HCT116 (cell line): Measurements from ENCODE around the gene SAMD15. TPM values are rescaled to one million over a fixed set of nuclear protein-coding genes. Genes with fewer than 3 reads are reported as not detected.
A peak's percentile ranks its signal among the peaks of the same experiment; 100 is the strongest.

Source experiments
- ATAC-seq: fragments of 200-7000 bp; cut with Tn5 transposase; 2 replicates; pipeline ENCODE4 v1.9.1; 2020; ENCODE audit warnings: mild to moderate bottlenecking, moderate library complexity
- BruUV-seq: library from RNA; stranded (reverse); fragments of 400-500 nt; replicated peaks from 2 replicates; lab custom pipeline; 2021; lab: Mats Ljungman, UMichigan
- CTCF ChIA-PET: fragments of 300-600 bp; sonication (Branson Sonifier 250); formaldehyde crosslinking; loops from one replicate; lab custom pipeline; 2021; ENCODE audit warnings: antibody characterized with exemption; lab: Charles Lee
- POLR2A ChIA-PET: fragments of 300-600, 350-600 bp; sonication (Branson Sonifier 250); formaldehyde crosslinking; loops from one replicate; lab custom pipeline; 2021; ENCODE audit warnings: antibody characterized with exemption; lab: Charles Lee
- RAD21 ChIA-PET, 2 experiments: fragments of 300-600 bp; sonication (Branson Sonifier 250); formaldehyde crosslinking; loops; one replicate each; lab custom pipeline; 2023; ENCODE audit warnings: low total read pairs in 2 of 2; ENCODE audit not compliant: uncharacterized antibody in 2 of 2, unreplicated experiment in 2 of 2, low non-redundant PET in 1 of 2; lab: Charles Lee
- DNase-seq: peaks from one replicate; pipeline ENCODE4 v3.0.0-alpha.2; 2010; ENCODE audit warnings: low read depth, low spot score
- H2AFZ ChIP-seq: fragments of 200-600 bp; shearing (Covaris generic), sonication (generic); 2 replicates; pipeline ENCODE4 v1.6.1; 2017; ENCODE audit warnings: low read depth, mixed run types, mixed read lengths, antibody characterized with exemption, low read length; ENCODE audit not compliant: poor library complexity, severe bottlenecking
- H3K27ac ChIP-seq: 2 replicates; pipeline ENCODE4 v1.5.1; 2012; ENCODE audit warnings: low read depth, low read length
- H3K27me3 ChIP-seq: fragments of 200-600 bp; sonication (generic); 2 replicates; pipeline ENCODE4 v1.6.1; 2016; ENCODE audit warnings: mixed run types, low read length, mixed read lengths; ENCODE audit not compliant: insufficient read depth
- H3K36me3 ChIP-seq, 2 experiments: fragments of 200-500 bp in 1 of 2; fragments of 200-600 bp in 1 of 2; sonication (Bioruptor generic) in 1 of 2; sonication (generic) in 1 of 2; 2 replicates each; pipeline versions ENCODE4 v1.5.1 to v1.6.1; 2014 to 2016; ENCODE audit warnings: low read length in 2 of 2, inconsistent platforms in 1 of 2, mixed read lengths in 1 of 2, mixed run types in 1 of 2; ENCODE audit not compliant: insufficient read depth in 2 of 2, control insufficient read depth in 1 of 2
- H3K4me1 ChIP-seq, 2 experiments: fragments of 200-600 bp in 1 of 2; sonication (generic) in 1 of 2; 2 replicates each; pipeline versions ENCODE4 v1.5.1 to v1.6.1; 2012 to 2017; ENCODE audit warnings: low read length in 2 of 2, inconsistent platforms in 1 of 2, mild to moderate bottlenecking in 1 of 2, mixed read lengths in 1 of 2, mixed run types in 1 of 2, moderate library complexity in 1 of 2; ENCODE audit not compliant: insufficient read depth in 2 of 2, control insufficient read depth in 1 of 2
- H3K4me2 ChIP-seq: fragments of 200-600 bp; sonication (generic); 2 replicates; pipeline ENCODE4 v1.6.1; 2017; ENCODE audit warnings: mixed run types, low read length, mixed read lengths
- H3K4me3 ChIP-seq, 2 experiments: fragments of 200-600 bp in 1 of 2; sonication (generic) in 1 of 2; replicated peaks in 1 of 2; 2 replicates each; pipeline ENCODE4 v1.5.1; 2011 to 2016; ENCODE audit warnings: low read length in 2 of 2, control low read depth in 1 of 2, low read depth in 1 of 2, mild to moderate bottlenecking in 1 of 2, mixed read lengths in 1 of 2, mixed run types in 1 of 2
- H3K79me2 ChIP-seq: fragments of 200-600 bp; sonication (generic); 2 replicates; pipeline ENCODE4 v1.6.1; 2017; ENCODE audit warnings: mild to moderate bottlenecking, mixed run types, low read length, moderate library complexity, mixed read lengths; ENCODE audit not compliant: insufficient read depth
- H3K9ac ChIP-seq: fragments of 200-600 bp; sonication (generic); 2 replicates; pipeline ENCODE4 v1.6.1; 2016; ENCODE audit warnings: low read length, mixed read lengths
- H3K9me2 ChIP-seq: fragments of 200-600 bp; sonication (generic), shearing (Covaris generic); 2 replicates; pipeline ENCODE4 v1.6.1; 2017; ENCODE audit warnings: mixed run types, mild to moderate bottlenecking, moderate library complexity; ENCODE audit not compliant: insufficient read depth
- H3K9me3 ChIP-seq, 2 experiments: fragments of 200-500 bp in 1 of 2; fragments of 200-600 bp in 1 of 2; sonication (Bioruptor generic) in 1 of 2; sonication (generic) in 1 of 2; 2 replicates each; pipeline ENCODE4 v1.6.1; 2014 to 2017; ENCODE audit warnings: low read length in 2 of 2, mixed read lengths in 2 of 2, inconsistent platforms in 1 of 2, low read depth in 1 of 2, mild to moderate bottlenecking in 1 of 2, mixed run types in 1 of 2, moderate library complexity in 1 of 2; ENCODE audit not compliant: control insufficient read depth in 1 of 2, insufficient read depth in 1 of 2
- H4K20me1 ChIP-seq: fragments of 200-600 bp; sonication (generic), shearing (Covaris generic); 2 replicates; pipeline ENCODE4 v1.6.1; 2017; ENCODE audit warnings: mixed run types, mild to moderate bottlenecking, moderate library complexity; ENCODE audit not compliant: insufficient read depth
- CBX3 ChIP-seq: IDR thresholded peaks from 2 replicates; pipeline ENCODE4 v1.6.1; 2012; ENCODE audit warnings: low read depth
- FOSL1 ChIP-seq: IDR thresholded peaks from 2 replicates; pipeline ENCODE4 v1.6.1; 2012; ENCODE audit warnings: low read depth
- POLR2A ChIP-seq: IDR thresholded peaks from 2 replicates; pipeline ENCODE4 v1.7.0; 2011; ENCODE audit warnings: borderline replicate concordance; ENCODE audit not compliant: insufficient read depth, insufficient read length; ENCODE audit errors: extremely low read depth
- RAD21 ChIP-seq: IDR thresholded peaks from 2 replicates; pipeline ENCODE4 v1.6.1; 2012; ENCODE audit warnings: low read depth, mild to moderate bottlenecking
- SP1 ChIP-seq: IDR thresholded peaks from 2 replicates; pipeline ENCODE4 v1.6.1; 2012; ENCODE audit warnings: low read depth
- SRF ChIP-seq: IDR thresholded peaks from 2 replicates; pipeline ENCODE4 v1.6.1; 2012; ENCODE audit warnings: low read depth
- intact Hi-C: fragments of 100-400 bp; cut with micrococcal nuclease; formaldehyde crosslinking; loops from 2 replicates; pipeline ENCODE4 v1.10.0; 2022
- total RNA-seq: library from RNA; stranded (reverse); gene quantifications from one replicate; pipeline ENCODE4 v1.2.1, GENCODE V29; 2021; ENCODE audit not compliant: unreplicated experiment
- TF ChIP-seq, protein P1 (sequence below): IDR thresholded peaks from 2 replicates; pipeline ENCODE4 v1.6.1; 2012

The SAMD15 gene
- total RNA-seq, 1 experiment from 2014 or later, result 1.9 TPM

DNA sequence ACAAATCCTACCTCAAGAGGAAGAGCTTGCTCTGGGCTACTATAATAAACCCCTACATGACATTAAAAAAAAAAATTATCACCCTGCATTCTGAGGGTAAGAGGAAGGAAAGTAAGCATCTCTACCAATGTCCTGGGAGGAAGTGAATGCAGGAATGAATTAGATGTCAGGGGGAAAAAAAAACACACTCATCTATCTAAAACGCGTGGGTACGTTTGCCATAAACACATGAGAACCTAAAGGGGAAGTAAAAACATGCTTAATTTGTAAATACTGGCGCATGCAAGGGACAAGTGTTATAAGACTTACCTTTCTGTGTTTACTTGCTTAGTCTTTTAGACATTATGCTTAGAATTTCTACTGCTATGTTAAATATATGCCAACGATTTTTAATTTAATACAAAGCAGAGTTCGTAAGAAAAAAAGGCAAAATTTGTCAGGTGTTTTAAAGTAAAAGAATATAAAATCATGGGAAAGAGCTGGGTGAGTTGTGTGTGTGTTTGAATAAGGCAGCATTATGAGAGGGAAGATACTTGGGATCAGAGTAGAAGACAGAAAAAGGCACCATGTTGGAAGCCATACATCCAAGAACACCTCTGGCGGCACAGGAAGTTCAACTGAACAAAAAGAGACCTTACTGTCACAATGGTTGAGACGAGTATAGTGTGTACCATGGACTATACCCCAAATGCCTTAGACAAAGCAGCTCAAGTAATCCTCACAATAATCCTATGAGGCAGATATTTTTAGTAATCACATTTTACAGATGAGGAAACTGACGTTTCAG lies 1.8 kb upstream of the SAMD15 start:
- H3K79me2 ChIP-seq, result peaks cover 31% of the 10 kb centered on the region
- intact Hi-C loops, result loop anchor here (5.0 kb wide), 1 partner anchor 82 kb away; the partner anchor contains the start of genes AHSA1 and VIPAS39
- H3K9me2 ChIP-seq, result no peaks in the 10 kb centered on the region
- CTCF ChIA-PET, result no interaction called here
- peak overlapping the region; percentile 88 for H3K4me2 ChIP-seq
- no peak overlapping the region for H2AFZ ChIP-seq
- no peaks in the 10 kb centered on the region for H4K20me1 ChIP-seq
- ATAC-seq, result no peak
- DNase-seq, result no peak
- no peaks in the 10 kb centered on the region for H3K36me3 ChIP-seq
- POLR2A ChIA-PET, result no interaction called here
- H3K27ac ChIP-seq, result no peak overlapping the region
- no peaks in the 10 kb centered on the region for H3K9me3 ChIP-seq
- H3K4me1 ChIP-seq, result peaks cover 12 to 16% of the 10 kb centered on the region in 2 experiments; a peak in 3 of 4 replicates
- RAD21 ChIA-PET, result no interaction called here
- no peaks in the 10 kb centered on the region; the same call in 1 of the 2 replicates for H3K27me3 ChIP-seq
- BruUV-seq, result TSS peak; percentile 56
- H3K9ac ChIP-seq, result peak overlapping the region; percentile 80; the same call in 1 of the 2 replicates
- TF ChIP-seq SRF, result no peak
- TF ChIP-seq FOSL1, result no peak
- no peak for TF ChIP-seq RAD21
- TF ChIP-seq POLR2A, result no peak
- TF ChIP-seq, protein P1, sequence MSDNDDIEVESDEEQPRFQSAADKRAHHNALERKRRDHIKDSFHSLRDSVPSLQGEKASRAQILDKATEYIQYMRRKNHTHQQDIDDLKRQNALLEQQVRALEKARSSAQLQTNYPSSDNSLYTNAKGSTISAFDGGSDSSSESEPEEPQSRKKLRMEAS, result no peak
- TF ChIP-seq CBX3, result no peak
- no peak for TF ChIP-seq SP1
- H3K4me3 ChIP-seq, result peak overlapping the region; percentile 64 to 69; a peak in 3 of 4 replicates

DNA sequence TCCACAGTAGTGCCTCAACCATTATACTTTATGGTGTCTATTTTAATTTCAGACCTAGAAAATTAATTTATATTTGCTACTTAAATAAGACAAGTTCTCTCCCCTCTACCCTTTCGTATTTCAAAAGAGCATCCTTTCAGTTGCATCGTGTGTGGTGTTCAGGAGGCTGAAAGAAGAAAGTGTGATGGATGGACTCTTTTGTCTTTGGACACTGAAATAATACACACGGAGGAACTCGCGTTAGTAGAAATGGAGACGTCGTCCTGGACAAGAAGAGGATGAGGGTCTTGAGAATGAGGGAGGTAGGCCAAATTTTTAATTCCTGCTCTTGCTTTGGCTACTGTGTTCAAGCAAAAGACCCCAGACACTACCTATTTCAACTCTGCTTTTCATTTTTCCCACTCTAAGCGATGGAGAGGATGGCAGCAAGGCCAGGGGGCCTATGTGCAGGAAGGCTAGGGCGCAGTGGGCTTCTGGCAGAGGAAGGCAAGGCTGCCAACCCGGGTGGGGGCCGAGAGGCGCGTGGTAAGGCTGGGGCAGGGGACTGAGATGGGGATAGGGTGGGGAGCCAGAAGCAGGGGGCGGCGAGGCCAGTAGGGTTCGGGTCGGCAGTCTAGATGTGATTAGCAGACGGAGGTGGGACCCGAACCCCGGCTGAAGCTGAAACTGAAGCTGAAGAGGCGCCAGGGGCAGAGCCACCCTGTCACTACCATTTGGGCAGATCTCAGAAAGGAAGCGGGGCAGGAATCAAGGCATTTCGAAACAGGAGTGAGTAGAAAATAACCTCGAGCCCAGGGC lies 1.0 kb upstream of the SAMD15 start:
- H3K27me3 ChIP-seq, result no peaks in the 10 kb centered on the region; the same call in 1 of the 2 replicates
- H3K9me2 ChIP-seq, result no peaks in the 10 kb centered on the region
- intact Hi-C loops, result loop anchor here (5.0 kb wide), 1 partner anchor 81 kb away; the partner anchor contains the start of genes AHSA1 and VIPAS39
- peak overlapping the region; percentile 64 to 69 for H3K4me3 ChIP-seq
- TF ChIP-seq SP1, result no peak
- peak overlapping the region; percentile 95 for H3K27ac ChIP-seq
- no peaks in the 10 kb centered on the region for H3K9me3 ChIP-seq
- RAD21 ChIA-PET, result no interaction called here
- ATAC-seq (peak; percentile 40), DNase-seq (no peak)
- peak overlapping the region; percentile 80 for H3K9ac ChIP-seq
- CTCF ChIA-PET, result interaction anchor here (1.4 kb wide), 1 partner anchor 55 kb away, joined by 5 read pairs; the partner anchor contains the start of gene GSTZ1
- peaks cover 31% of the 10 kb centered on the region for H3K79me2 ChIP-seq
- H3K4me1 ChIP-seq, result peaks cover 12 to 16% of the 10 kb centered on the region in 2 experiments; a peak in 3 of 4 replicates
- BruUV-seq, result no TSS peak
- H2AFZ ChIP-seq, result no peak overlapping the region
- H3K4me2 ChIP-seq, result peak overlapping the region; percentile 88
- no peaks in the 10 kb centered on the region for H4K20me1 ChIP-seq
- POLR2A ChIA-PET, result interaction anchor here (0.6 kb wide), 1 partner anchor 512 kb away, joined by 3 read pairs; no protein-coding TSS in a partner anchor
- no peaks in the 10 kb centered on the region for H3K36me3 ChIP-seq
